T-cell (primary cell): Measurements from ENCODE around the gene JAZF1. TPM values are rescaled to one million over a fixed set of nuclear protein-coding genes. Genes with fewer than 3 reads are reported as not detected.

Experiments
- ATAC-seq, 4 experiments: fragments of 200-7000 bp in 3 of 4; fragments of 150-1000 bp in 1 of 4; cut with Tn5 transposase; replicated peaks in 1 of 4; 1 replicate in 3 of 4; 2 replicates in 1 of 4; pipeline ENCODE4 v1.10.0; 2021; ENCODE audit warnings: moderate library complexity in 3 of 4, mild to moderate bottlenecking in 2 of 4, moderate number of reproducible peaks in 1 of 4
- CTCF ChIA-PET, 2 donors: fragments of 300-600 bp; sonication (Branson Sonifier 250); formaldehyde crosslinking; loops; one replicate each; lab custom pipeline; 2022; ENCODE audit warnings: antibody characterized with exemption in 2 of 2; lab: Charles Lee
- POLR2A ChIA-PET, 2 donors: fragments of 300-600 bp; sonication (Branson Sonifier 250); formaldehyde crosslinking; loops; one replicate each; lab custom pipeline; 2022; ENCODE audit warnings: antibody characterized with exemption in 2 of 2; lab: Charles Lee
- DNase-seq, 35 experiments: peaks; one replicate each; pipeline versions ENCODE4 v3.0.0 to v3.0.0-alpha.2; 2013 to 2023
- H3K27ac ChIP-seq: one replicate; pipeline ENCODE4 v1.5.1; 2013; ENCODE audit warnings: low read length
- H3K27me3 ChIP-seq, 2 experiments: replicated peaks in 1 of 2; 1 replicate in 1 of 2; 2 replicates in 1 of 2; pipeline versions ENCODE4 v1.6.1 to v1.7.0; 2013; ENCODE audit warnings: low read length in 1 of 2, mixed read lengths in 1 of 2; ENCODE audit not compliant: control insufficient read depth in 2 of 2, insufficient read depth in 2 of 2; ENCODE audit errors: extremely low read depth in 1 of 2
- H3K36me3 ChIP-seq, 2 donors: 1 replicate in 1 of 2; 2 replicates in 1 of 2; pipeline versions ENCODE4 v1.6.1 to v1.7.0; 2013; ENCODE audit warnings: low read length in 1 of 2; ENCODE audit not compliant: control insufficient read depth in 2 of 2, insufficient read depth in 1 of 2; ENCODE audit errors: extremely low read depth in 1 of 2
- H3K4me1 ChIP-seq, 2 experiments: 1 replicate in 1 of 2; 2 replicates in 1 of 2; pipeline versions ENCODE4 v1.6.1 to v1.7.0; 2013; ENCODE audit warnings: low read length in 2 of 2, mixed read lengths in 1 of 2; ENCODE audit not compliant: insufficient read depth in 2 of 2, control insufficient read depth in 1 of 2; ENCODE audit errors: extremely low read depth in 1 of 2
- H3K4me3 ChIP-seq, 2 donors: 1 replicate in 1 of 2; 2 replicates in 1 of 2; pipeline versions ENCODE4 v1.5.1 to v1.7.0; 2013; ENCODE audit warnings: mild to moderate bottlenecking in 2 of 2, low read length in 1 of 2, moderate library complexity in 1 of 2; ENCODE audit not compliant: control insufficient read depth in 1 of 2; ENCODE audit errors: extremely low read depth in 1 of 2
- H3K9me3 ChIP-seq: 2 replicates; pipeline ENCODE4 v1.7.0; 2013
- H3K27ac Mint-ChIP-seq, 2 donors: one replicate each; pipeline ENCODE4 v1.8.0; 2020 to 2021; ENCODE audit warnings: mild to moderate bottlenecking in 2 of 2, mixed read lengths in 2 of 2
- H3K27me3 Mint-ChIP-seq, 2 donors: one replicate each; pipeline ENCODE4 v1.8.0; 2021 to 2022; ENCODE audit warnings: mixed read lengths in 2 of 2
- H3K36me3 Mint-ChIP-seq: one replicate; pipeline ENCODE4 v1.8.0; 2021; ENCODE audit warnings: mixed read lengths
- H3K4me1 Mint-ChIP-seq, 3 donors: one replicate each; pipeline ENCODE4 v1.8.0; 2020 to 2022; ENCODE audit warnings: mixed read lengths in 3 of 3, mild to moderate bottlenecking in 1 of 3
- H3K4me3 Mint-ChIP-seq, 3 donors: one replicate each; pipeline ENCODE4 v1.8.0; 2020 to 2022; ENCODE audit warnings: mild to moderate bottlenecking in 3 of 3, mixed read lengths in 3 of 3, moderate library complexity in 3 of 3
- H3K9me3 Mint-ChIP-seq, 3 donors: one replicate each; pipeline ENCODE4 v1.8.0; 2020 to 2022; ENCODE audit warnings: mixed read lengths in 3 of 3
- WGBS: methylation state at CpG from one replicate; pipeline ENCODE4 v1.1.5; 2013; ENCODE audit warnings: missing lambda C conversion rate; ENCODE audit not compliant: insufficient coverage; 5-methylcytosine and 5-hydroxymethylcytosine counted together
- total RNA-seq, 35 experiments: library from RNA in 6 of 35; stranded (reverse) in 6 of 35; fragments of 120-200 nt in 1 of 35; gene quantifications; one replicate each; pipeline versions ENCODE4 v1.2.1 to v1.2.4 and lab custom pipeline; 2013 to 2026

Gene JAZF1
- total RNA-seq, 5 donors from 2014 or later (not counting 1 experiment from before 2014, with no cell fraction given): 9.6 to 22.1 (median 15.9) TPM

DNA sequence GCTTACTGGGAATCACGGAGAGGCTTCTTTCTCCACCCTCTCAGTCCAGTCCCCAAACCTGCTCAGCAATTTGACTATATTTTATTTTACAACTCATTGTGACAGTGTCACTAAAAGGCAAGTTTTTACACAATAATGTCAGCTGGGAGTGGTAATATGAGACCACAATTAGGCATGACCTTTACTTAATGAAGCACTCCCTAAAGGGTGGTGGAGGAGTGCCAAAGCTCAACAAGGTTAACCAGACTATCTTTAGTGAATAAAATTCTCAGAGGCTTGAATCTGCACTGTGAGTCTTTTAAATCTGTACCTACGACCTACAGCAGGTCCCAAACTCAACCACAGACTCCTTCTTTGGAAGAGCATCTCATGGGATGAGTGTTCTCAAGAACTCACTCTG is 225.0 kb downstream of the JAZF1 start:
- CTCF ChIA-PET: interaction anchor here in 1 of 2 donors (0.6 kb wide), 1 partner anchor 69 kb away, joined by 5 read pairs; no protein-coding TSS in a partner anchor
- POLR2A ChIA-PET: no interaction called here
- no CpG with 5 or more reads among the region's 2 CpGs for WGBS
- ATAC-seq (no peak), DNase-seq (no peak)
- Histone ChIP-seq H3K36me3 (no peaks in the 10 kb centered on the region), H3K4me3 (no peak overlapping the region), H3K9me3 (no peaks in the 10 kb centered on the region), H3K4me1 (peaks cover 20 to 21% of the 10 kb centered on the region in 2 experiments), H3K27ac (no peak overlapping the region), H3K27me3 (no peaks in the 10 kb centered on the region)
- Mint-ChIP-seq H3K27ac (peak overlapping the region in 1 of 2 donors; percentile 74), H3K9me3 (no peaks in the 10 kb centered on the region), H3K4me3 (no peak overlapping the region), H3K27me3 (no peaks in the 10 kb centered on the region), H3K4me1 (peaks cover 38 to 41% (median 38%) of the 10 kb centered on the region in 3 donors), H3K36me3 (peaks cover 11% of the 10 kb centered on the region)

DNA sequence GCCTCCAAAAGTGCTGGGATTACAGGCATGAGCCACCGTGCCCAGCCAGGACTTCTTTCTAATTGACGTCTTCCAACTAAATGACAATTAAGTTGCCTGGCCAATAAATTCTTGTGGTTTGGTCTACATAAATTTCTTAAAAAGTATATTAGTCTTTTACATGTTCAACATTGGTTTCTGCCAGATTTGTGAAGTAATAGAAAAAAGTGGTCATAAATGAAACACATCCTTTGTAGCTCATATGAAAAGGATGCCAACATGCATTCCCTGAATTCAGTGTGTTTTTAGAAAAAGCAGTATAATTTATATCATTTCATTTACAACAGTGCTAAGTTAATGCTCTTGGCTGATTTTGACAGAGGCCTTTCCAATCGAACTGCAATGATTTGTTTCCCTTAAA is 225.6 kb downstream of the JAZF1 start:
- ATAC-seq (no peak), DNase-seq (no peak)
- Histone ChIP-seq H3K9me3 (no peaks in the 10 kb centered on the region), H3K27ac (no peak overlapping the region), H3K27me3 (no peaks in the 10 kb centered on the region), H3K4me3 (no peak overlapping the region), H3K36me3 (no peaks in the 10 kb centered on the region), H3K4me1 (peaks cover 20 to 21% of the 10 kb centered on the region in 2 experiments)
- Mint-ChIP-seq H3K4me1 (peaks cover 38 to 41% (median 39%) of the 10 kb centered on the region in 3 donors), H3K9me3 (no peaks in the 10 kb centered on the region), H3K36me3 (peaks cover 6% of the 10 kb centered on the region), H3K27ac (peak overlapping the region in 1 of 2 donors; percentile 5), H3K27me3 (no peaks in the 10 kb centered on the region), H3K4me3 (no peak overlapping the region)
- no CpG with 5 or more reads among the region's 3 CpGs for WGBS
- ChIA-PET CTCF (no interaction called here), POLR2A (no interaction called here)

DNA sequence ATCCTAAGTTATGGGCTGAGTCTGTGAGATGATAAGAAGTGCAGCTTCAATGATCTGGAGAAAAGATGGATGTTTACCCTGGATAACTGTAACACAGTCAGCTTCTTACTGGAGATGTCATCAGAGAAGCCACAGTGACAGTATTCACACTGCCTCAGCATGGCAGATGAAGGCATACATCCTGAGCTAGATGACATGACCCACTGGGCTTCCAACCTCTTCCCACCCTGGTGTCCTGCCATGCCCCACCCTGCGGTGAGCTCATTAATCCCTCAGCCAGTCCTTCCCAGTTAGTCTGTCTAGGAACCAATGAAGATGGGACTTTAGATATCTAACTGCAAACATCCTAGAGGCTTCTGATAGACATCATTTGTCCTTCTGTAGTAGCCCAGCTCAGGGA is 226.8 kb downstream of the JAZF1 start:
- Mint-ChIP-seq H3K4me1 (peaks cover 42 to 51% (median 45%) of the 10 kb centered on the region in 3 donors), H3K36me3 (peaks cover 12% of the 10 kb centered on the region), H3K27ac (peak overlapping the region; percentile 95 to 97), H3K9me3 (no peaks in the 10 kb centered on the region), H3K4me3 (peak overlapping the region in 1 of 3 donors; percentile 31), H3K27me3 (no peaks in the 10 kb centered on the region)
- ATAC-seq (no peak), DNase-seq (no peak)
- ChIA-PET POLR2A (no interaction called here), CTCF (interaction anchor here (0.5 to 1.2 kb wide), 5 partner anchors 12 to 758 kb away, joined by 3 to 6 read pairs (median 4); no protein-coding TSS in a partner anchor)
- Histone ChIP-seq H3K4me1 (peaks cover 20 to 21% of the 10 kb centered on the region in 2 experiments), H3K9me3 (no peaks in the 10 kb centered on the region), H3K4me3 (no peak overlapping the region), H3K27me3 (no peaks in the 10 kb centered on the region), H3K36me3 (no peaks in the 10 kb centered on the region), H3K27ac (peak overlapping the region; percentile 12)
- WGBS: no CpG with 5 or more reads among the region's 1 CpG

GRCh38 chr7:27953361-27953760 is 227.2 kb downstream of the JAZF1 start:
- H3K36me3 ChIP-seq: no peaks in the 10 kb centered on the region
- ATAC-seq (peak in 2 of 4 experiments; percentile 18 to 28), DNase-seq (no peak)
- Mint-ChIP-seq H3K27me3 (no peaks in the 10 kb centered on the region), H3K4me3 (peak overlapping the region in 1 of 3 donors; percentile 31), H3K36me3 (peaks cover 13% of the 10 kb centered on the region), H3K4me1 (peaks cover 42 to 51% (median 47%) of the 10 kb centered on the region in 3 donors), H3K9me3 (no peaks in the 10 kb centered on the region), H3K27ac (peak overlapping the region; percentile 95 to 97)
- H3K4me3 ChIP-seq: no peak overlapping the region
- H3K4me1 ChIP-seq: peaks cover 20 to 21% of the 10 kb centered on the region in 2 experiments
- H3K9me3 ChIP-seq: no peaks in the 10 kb centered on the region
- ChIA-PET CTCF (interaction anchor here (1.0 to 1.2 kb wide), 4 partner anchors 12 to 757 kb away, joined by 3 to 4 read pairs (median 4); no protein-coding TSS in a partner anchor), POLR2A (interaction anchor here in 1 of 2 donors (0.9 kb wide), 1 partner anchor 11 kb away, joined by 3 read pairs; no protein-coding TSS in a partner anchor)
- H3K27me3 ChIP-seq: no peaks in the 10 kb centered on the region
- H3K27ac ChIP-seq: peak overlapping the region; percentile 12
- no CpG with 5 or more reads among the region's 1 CpG for WGBS

DNA sequence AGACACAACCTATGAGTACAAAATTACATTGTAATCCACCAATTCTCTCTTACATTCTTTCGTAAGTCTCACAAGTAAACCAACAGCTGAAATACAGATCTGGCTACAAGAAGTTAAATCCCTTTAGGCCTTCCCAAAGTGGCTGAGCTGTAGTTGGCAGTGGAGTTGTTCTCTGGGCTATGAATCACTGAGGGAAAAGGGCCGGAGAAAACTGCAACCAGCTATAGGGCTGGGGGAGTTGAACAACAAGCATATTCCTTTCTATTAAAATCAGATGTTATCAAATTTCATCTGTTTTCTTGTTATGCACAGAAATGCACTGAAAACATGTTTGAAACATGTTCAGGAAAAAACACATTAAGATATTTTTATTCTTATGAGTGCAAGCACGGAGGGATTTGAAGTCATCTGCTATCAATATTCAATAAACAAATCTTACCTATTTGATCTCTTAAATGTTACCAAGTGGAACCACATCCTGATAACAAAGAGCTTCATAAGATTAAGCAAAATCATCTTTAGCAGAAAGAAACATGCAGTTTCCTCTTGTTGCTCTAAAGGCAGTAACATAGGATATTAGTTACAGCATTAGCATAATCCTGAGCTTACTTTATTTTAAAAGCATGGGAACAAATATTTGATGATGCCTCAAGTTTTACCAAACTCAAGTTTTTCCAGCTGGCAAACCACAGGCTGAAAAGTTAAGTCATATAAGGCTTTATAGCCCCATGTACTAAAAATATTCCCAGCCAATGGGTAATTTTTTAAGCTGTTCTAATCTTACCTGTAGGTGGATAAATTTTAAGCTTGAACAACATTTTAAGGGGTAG is 227.9 kb downstream of the JAZF1 start:
- ChIA-PET CTCF (interaction anchor here (0.7 to 1.2 kb wide), 7 partner anchors 11 to 757 kb away, joined by 3 to 4 read pairs (median 3); no protein-coding TSS in a partner anchor), POLR2A (interaction anchor here in 1 of 2 donors (0.9 kb wide), 1 partner anchor 12 kb away, joined by 3 read pairs; no protein-coding TSS in a partner anchor)
- H3K9me3 ChIP-seq: no peaks in the 10 kb centered on the region
- Mint-ChIP-seq H3K4me1 (peaks cover 44 to 51% (median 50%) of the 10 kb centered on the region in 3 donors), H3K27ac (peak overlapping the region; percentile 95 to 97), H3K27me3 (no peaks in the 10 kb centered on the region), H3K9me3 (no peaks in the 10 kb centered on the region), H3K4me3 (peak overlapping the region; percentile 24 to 62 (median 48)), H3K36me3 (peaks cover 13% of the 10 kb centered on the region)
- peak overlapping the region; percentile 12 for H3K27ac ChIP-seq
- 100% methylated on average over 1 of the region's 3 CpGs for WGBS
- H3K4me3 ChIP-seq: no peak overlapping the region
- H3K27me3 ChIP-seq: no peaks in the 10 kb centered on the region
- no peaks in the 10 kb centered on the region for H3K36me3 ChIP-seq
- H3K4me1 ChIP-seq: peaks cover 20 to 21% of the 10 kb centered on the region in 2 experiments
- ATAC-seq: peak; percentile 70 to 88 (median 84)
- peak in 2 of 35 experiments; percentile 13 to 20 for DNase-seq

DNA sequence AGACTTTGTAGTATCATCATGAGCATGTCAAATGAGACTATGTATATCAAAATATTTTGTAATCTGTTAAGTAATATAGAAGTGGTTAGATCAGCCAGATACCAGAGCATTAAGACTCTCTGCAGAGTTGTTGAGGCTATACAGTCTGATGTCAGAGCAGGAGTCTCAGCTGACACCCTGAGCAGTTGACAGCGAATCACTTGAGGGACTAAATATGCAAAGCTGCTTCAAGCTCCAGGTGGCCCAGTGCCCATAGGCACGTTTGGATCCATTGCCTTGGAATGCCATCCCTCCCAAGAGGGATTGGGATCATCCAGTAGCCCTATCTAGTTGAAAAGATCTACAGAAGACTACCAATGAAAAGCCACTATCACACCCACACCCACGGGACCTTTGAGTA is 230.5 kb downstream of the JAZF1 start:
- Histone ChIP-seq H3K4me3 (no peak overlapping the region), H3K4me1 (peaks cover 20 to 21% of the 10 kb centered on the region in 2 experiments), H3K27ac (no peak overlapping the region), H3K36me3 (no peaks in the 10 kb centered on the region), H3K27me3 (no peaks in the 10 kb centered on the region), H3K9me3 (no peaks in the 10 kb centered on the region)
- Mint-ChIP-seq H3K4me1 (peaks cover 46 to 54% (median 48%) of the 10 kb centered on the region in 3 donors), H3K36me3 (peaks cover 16% of the 10 kb centered on the region), H3K27ac (peak overlapping the region in 1 of 2 donors; percentile 23), H3K9me3 (no peaks in the 10 kb centered on the region), H3K27me3 (no peaks in the 10 kb centered on the region), H3K4me3 (no peak overlapping the region)
- ChIA-PET CTCF (no interaction called here), POLR2A (no interaction called here)
- no peak for ATAC-seq
- no peak for DNase-seq
- 60% methylated on average over 2 of the region's 3 CpGs for WGBS
